Skin of body (tissue), 2 donors: Measurements from ENCODE around the gene AKT1S1. TPM values are rescaled to one million over a fixed set of nuclear protein-coding genes. Genes with fewer than 3 reads are reported as not detected.

Experiments used
- DNase-seq: peaks from one replicate; lab custom pipeline; 2025; lab: John Stamatoyannopoulos, UW
- total RNA-seq: library from RNA; depleted of rRNA; stranded (reverse); fragments of >200 nt; gene quantifications from one replicate; pipeline ENCODE4 v1.2.3, GENCODE V29; 2014

Gene AKT1S1
- total RNA-seq, 1 donor from 2014 or later: 4.3 TPM

DNA sequence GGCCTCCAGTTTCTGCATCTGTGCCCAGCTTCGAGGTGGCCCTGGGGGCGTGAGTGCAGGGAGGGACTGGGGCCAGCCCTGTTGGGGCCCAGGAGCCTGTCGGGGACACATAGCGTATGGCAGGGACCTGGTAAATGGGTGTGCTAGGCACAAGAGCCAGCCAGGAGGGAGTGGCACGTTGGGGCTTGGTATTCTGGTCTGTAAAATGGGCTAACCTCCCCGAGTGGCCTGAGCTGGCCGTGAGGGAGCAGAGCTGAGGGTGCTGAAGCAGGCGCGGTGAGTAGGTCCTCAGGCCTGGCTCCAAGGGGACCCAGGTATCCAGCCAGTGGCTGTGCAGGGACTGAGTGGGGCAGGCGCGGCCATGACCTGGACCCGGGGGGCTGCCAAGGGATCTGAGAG, 21.9 kb downstream of the AKT1S1 start:
- DNase-seq: no peak

DNA sequence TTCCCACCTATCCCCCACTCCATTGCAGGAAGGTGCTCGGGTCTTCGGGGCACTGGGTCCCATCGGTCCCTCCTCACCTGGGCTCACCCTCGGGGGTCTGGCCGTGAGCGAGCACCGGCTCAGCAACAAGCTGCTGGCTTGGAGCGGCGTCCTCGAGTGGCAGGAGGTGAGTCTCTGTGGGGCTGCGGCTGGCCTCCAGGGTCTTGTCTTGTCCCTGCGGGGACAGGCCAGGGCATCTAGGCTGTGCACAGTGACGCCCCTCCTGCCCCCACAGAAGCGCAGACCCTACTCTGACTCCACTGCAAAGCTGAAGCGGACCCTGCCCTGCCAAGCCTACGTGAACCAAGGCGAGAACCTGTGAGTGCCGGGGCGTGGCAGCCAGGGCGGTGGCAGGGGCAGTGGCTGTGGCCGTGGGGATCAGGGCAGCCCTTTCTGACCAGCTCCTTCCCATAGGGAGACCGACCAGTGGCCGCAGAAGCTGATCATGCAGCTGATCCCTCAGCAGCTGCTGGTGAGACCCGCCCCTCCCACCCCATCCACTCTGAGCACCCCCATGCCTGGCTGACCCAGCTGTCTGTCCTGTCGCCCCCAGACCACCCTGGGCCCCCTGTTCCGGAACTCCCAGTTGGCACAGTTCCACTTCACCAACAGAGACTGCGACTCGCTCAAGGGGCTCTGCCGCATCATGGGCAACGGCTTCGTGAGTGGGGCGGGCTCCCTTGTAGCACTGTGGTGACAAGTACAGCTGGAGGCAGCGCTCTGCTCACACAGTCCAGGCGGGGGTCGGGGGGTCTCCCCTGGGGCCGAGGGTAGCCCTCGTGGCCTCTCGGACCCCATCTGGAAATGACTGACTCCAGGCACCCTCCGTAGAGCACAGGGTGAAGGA, 22.5 kb downstream of the AKT1S1 start:
- no peak for DNase-seq

DNA sequence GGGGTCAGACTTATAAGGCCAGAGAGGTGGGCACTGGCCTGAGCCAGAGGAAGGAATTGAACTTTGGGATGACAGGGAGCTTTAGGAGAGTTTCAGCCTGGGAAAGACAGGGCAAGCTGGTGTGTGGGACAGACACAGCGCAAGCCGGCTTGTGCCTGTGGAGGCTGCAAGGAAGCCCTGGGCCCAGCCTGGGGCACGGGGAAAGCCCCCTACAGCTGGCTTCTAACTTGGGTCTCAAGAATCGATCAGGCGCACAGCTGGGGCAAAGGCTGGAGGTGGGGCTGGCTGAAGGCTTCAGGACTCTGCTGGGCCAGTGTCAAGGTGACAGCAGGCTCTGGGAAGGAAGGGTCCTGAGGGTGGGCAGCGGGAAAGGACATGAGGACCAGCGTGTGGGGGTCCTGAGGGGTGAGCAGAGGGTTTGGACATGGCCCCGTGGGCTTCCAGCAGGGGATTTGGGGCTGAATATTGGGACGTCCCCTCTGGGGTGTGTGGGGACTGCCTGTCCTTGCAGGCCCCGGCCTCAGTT, 23.2 kb downstream of the AKT1S1 start:
- DNase-seq: no peak

DNA sequence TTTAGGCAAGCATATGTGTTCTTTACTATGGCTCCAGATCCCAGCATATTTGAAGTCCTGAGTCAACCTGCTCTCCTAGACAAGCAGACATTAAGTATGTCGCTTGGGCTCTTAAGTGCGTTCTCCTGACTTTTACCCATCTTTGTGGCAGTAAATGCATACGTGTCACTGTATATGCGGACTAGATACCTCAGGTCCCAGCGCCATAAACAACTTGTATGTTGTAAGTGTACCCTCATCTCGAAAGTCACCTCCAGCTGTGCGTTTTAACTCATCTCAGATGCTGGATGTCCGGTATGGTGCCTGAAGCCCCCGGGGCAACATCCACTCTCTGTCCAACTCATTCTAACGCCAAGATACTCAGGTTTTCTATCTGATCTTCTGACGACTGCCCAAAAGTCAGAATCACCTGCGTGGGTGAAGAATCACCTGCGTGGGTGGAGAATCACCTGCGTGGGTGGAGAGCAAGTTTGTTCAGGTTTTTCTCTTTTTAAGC, 24.5 kb downstream of the AKT1S1 start:
- DNase-seq: no peak

DNA sequence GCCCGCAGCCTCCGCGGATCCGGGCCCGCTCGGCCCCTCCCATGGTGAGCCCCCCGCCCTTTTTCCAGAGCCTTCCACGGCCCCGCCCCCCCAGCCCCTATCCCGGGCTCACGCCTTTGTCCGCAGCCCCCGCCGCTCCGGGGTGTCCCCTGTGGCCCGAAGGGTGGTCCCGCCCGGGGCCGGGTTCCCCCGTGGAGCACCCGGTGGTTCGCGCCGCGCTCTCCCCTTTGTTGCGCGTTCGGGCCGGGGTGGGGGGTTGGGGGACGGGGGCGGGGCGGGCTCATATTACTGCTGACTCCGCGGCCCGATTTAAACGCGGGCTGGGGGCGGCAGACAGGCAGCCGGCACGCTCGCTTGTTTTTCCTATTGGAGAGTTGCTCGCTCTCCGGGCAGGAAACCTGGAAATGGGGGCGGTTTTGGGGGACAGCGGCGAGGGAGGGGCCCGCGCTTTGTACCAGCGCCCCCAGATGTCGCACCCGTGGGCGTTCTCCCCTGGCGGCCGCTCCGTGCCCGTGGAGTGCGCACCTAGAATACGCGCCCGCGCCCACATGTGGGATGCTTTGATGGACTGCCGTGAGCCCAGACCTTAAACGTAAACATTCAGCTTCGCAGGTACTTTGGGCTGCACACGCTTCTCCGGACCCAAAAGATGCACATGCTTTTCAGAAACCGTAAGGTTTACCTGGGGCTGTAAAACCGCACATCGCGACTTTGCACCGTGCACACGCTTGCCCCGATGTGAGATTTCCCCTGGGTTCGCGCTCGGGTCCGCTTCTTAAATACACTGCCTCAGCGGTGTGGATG, 25.5 kb downstream of the AKT1S1 start:
- peak; percentile 36 for DNase-seq

DNA sequence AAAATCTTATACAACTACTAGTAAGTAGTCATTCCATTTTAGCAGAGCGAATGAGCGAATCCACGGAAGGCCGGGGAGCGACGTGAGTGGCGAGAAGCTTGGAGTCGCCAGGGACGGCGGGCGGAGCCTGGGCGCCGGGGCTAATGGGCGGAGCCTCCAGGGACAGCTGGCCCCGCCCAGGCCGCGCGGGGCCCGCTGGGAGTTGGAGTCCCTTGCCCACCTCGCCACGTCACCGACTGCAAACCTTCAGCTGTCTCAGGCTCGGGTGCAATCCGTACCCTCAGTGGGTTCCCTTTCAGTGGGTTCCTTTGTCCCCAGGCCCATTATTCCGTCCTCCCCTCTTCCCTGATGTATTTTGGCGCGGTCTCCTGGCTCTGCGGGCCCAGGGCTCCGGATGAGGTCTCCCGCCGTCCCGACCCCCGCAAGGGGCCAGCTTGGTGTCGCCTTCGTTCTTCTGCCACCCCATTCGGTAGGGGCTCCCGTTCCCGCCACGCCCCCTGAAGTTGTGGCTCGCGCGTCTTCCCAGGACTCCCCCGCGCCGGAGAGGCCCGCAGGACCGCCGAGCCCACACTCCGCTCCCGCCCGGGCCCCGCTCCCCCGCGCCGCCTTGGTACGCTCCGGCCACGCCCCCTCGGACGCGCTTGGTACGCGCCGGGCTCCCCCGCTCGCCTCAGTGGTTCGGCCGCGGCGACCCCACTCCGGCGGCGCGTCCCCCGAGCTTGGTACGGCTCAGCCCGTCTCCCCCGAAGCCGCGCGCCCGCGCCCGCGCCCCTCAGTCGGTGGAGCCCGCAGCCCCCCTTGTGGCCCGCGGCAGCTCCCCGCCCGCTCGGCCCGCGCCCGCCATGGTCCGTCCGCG, 26.4 kb downstream of the AKT1S1 start, which contains the start of gene PTOV1:
Gene PTOV1 (plus strand): TSS at position 673 of the 856 bp plus-strand sequence.
- DNase-seq: peak; percentile 84

DNA sequence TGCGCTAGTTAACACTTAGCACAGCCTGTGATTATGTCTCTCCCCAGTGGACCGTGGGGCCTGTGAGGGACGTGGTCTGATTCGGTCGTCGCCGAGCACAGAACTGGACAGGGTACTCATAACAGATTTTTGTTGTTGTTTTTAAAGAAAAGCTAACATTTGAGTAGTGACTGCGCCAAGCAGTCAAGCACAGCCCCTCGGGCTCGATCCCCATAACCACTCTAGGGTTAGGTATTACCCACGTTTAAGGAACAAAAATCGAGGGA, 27.0 kb downstream of the AKT1S1 start:
- DNase-seq: no peak

DNA sequence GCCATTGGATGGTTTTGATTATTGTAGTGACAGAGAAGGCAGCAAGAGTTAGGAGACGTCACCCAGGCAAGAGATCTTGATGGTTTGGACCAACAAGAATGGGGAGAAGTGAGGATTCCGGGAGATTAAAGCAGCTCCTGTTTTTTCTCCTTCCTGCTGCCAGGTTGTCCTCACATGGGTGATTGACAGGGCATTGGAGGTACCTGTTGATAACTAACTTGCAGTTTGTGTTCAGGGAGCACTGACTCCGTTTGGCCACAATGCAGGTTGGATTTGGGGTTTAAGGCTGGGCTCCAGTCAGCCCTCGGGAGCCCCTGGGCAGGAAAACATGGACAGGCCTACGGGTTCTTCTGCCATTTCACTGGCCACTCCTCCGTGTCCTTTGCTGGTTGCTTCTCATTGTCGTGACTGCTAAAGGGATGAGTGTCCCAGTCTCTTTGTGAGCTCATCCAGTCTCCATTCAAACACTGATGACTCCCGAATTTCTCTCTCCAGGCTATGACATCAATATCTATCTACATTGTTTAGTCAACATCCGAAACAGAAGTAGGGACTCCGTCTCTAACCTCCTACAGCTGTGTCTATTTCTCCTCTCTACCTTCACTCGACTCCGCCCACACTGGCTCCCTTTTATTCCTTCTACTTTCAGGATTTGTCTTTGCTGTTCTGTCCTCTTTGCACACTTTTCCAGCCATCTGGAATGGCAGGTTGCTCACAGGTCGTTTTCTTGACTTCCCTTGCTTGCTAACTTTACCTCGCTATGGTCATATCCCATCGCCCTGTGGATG, 27.5 kb downstream of the AKT1S1 start:
- DNase-seq: no peak

DNA sequence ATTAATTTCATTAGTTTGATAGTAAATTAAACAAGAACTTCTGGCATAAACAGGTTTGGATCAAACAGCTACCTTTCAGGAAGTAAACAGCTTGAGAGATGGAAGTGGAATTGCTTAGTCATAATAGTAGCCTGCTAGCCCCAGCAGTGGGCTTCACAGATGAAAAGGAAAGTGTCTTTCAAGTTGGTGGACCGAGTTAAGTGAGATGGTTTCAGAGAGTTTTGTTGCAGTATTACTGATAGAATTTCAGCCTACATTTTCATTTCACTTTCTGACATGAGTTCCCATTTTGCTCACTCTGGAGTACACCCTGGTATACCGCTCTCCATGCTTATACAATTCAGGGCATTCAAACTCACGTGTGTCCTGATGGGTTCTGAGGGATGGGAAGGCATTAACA, 28.2 kb downstream of the AKT1S1 start:
- DNase-seq: no peak

DNA sequence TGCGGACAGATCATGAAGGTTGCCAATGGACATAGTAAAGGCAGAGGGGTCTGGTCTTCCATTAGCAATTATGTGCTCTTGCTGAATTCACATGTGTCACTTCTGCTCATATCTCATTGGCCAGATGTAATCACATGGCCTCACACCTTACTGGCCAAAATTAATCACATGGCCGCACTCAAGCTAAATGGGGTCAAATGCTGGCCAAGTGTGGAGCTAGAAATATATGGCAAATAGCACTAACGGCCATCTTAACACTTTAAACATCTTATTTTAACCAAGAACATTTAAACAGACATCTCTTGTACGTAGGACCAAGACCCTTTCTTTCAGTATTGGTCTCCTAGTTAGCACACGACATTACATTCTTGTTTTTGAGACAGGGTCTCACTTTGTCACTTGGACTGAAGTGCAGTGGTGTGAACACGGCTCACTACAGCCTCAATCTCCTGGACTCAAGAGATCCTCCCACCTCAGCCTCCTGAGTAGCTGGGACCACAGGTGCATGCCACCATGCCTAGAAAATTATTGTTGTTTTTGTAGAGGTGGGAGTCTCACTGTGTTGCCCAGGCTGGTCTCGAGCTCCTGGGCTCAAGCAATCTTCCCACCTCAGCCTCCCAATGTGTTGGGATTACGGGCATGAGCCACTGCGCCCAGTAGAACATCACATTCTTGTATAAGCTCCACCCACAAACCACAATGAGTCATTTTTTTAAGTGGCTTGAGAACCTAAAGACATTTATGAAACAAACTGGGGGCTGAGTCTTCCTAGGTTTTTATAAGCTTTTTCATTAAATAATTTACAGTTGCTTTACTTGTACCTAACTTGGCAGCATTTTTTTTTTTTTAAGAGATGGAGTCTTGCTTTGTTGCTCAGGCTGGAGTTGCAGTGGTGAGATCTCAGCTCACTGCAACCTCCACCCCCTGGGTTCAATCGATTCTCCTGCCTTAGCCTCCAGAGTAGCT, 29.1 kb downstream of the AKT1S1 start:
- DNase-seq: no peak

DNA sequence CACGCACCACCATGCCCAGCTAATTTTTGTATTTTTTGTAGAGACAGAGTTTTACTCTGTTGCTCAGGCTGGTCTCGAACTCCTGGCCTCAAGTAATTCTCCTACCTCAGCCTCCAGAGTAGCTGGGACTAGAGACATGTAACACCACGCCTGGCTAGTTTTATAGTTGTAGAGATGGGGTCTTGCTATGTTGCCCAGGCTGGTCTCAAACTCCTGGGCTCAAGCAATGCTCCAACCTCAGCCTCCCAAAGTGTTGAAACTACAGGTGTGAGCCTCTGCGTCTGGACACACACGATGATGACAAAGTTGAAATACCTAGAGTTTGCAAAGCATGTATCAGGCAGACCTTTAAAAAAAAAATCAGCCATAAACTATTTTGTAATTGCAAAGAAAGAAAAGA, 30.7 kb downstream of the AKT1S1 start:
- no peak for DNase-seq

DNA sequence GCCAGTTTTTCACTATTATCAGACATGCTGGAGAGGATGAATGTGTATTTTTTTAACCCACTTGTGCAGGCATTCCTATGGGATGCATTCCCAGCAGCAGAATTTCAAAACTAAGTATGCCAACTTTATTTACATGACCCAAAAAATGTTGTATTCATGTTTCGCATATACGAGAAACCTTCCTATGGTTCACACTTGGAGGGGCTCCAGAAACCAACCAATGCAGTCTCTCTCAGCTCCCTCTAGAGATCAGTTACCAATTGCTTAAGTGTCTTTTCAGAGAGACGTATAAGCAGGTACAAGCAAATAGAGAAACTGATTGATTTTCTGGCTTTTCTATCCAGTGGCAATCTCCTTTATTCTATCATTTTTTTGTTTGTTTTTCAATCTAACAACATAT, 31.7 kb downstream of the AKT1S1 start:
- DNase-seq: no peak

DNA sequence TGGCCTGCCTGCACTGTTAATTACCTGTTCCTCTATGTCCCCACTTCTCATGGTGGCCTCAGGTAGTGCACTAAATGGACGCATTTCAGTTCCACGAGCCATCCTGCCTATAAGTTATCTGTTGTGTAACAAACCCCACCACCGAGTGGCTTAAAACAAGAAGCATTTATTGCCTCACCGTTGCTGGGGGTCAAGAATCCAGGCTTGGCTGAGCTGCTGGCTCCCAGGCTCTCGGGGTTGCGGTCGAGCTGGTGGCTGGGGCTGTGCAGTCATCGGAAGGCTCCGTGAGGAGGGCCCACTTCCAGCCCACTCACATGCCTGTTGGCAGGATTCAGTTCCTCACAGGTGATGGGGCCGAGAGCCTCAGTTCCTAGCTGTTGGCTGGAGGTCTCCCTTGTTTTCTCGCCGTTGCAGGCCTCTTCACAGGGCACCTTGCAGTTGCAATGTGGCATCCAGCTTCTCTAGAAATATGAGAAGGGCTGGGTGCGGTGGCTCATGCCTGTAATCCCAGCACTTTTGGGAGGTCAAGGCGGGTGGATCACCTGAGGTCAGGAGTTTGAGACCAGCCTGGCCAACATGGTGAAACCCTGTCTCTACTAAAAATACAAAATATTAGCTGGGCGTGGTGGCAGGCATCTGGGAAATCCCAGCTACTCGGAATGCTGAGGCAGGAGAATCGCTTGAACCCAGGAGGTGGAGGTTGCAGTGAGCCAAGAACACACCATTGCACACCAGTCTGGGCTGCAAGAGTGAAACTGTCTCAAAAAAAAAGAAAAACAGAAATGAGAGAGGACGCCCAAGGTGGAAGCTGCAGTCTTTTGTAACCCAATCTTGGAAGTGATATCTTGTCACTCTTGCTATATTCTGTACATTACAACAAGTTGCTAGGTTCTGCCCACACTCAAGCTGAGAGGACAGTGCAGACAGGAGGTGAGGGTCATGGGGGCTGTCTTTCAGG, 32.7 kb downstream of the AKT1S1 start:
- DNase-seq: no peak

DNA sequence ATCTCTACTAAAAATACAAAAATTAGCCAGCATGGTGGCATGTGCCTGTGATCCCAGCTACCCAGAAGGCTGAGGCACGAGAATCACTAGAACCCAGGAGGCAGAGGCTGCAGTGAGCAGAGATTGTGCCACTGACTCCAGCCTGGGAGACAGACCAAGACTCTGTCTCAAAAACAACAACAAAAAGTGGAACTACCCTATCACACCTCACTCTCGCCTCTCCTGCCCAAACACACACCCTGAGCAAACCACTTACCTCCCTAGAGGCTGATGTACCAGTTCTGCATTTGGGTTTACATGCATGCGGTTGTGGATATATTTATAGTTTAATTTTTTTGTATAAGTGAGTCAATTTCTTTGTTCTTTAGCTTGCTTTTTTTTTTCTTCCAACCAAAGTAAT, 33.9 kb downstream of the AKT1S1 start:
- no peak for DNase-seq

DNA sequence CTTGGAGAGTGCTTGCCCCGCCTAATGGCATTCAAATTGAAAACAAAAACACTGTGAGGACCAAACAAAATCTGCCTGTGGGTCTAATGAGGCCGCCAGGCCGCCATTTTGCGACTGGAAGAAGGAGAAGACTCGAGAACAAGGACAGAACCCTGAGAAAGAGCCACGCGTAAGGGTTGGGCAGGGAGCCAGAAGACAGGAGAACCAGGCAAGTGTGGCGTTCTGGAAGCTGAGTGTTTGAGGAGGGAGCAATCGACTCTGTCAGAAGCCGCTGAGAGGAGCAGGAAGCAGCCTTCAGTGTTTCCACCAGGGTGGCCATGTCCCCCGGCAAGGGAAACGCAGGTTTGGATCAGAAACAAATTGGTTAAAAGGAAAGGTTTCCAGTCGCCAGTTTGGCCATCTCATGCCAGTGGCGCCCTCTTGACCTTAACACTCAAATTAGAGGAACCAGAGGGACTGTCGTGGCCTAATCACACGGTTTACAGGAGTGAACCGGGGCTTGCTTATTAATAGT, 36.4 kb downstream of the AKT1S1 start:
- no peak for DNase-seq

DNA sequence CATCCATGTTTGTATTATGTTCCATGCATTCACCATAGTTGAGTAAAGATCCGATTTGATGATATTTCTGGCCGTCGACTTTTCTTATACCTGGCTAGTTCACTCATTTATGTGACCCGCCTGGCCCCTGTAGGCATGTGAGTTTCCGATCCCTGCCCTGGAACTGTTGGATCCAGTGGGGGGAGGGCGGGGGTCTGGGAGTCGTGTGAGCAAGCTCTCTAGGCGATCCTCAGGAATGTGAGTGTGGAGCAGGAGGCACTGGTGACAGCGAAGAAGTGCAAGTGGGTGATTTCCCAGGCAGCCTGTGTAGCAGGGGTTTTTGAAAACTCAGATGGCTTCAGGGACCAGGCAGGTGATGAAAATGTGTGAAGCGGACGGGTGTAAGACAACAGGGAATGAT, 36.8 kb downstream of the AKT1S1 start:
- no peak for DNase-seq

DNA sequence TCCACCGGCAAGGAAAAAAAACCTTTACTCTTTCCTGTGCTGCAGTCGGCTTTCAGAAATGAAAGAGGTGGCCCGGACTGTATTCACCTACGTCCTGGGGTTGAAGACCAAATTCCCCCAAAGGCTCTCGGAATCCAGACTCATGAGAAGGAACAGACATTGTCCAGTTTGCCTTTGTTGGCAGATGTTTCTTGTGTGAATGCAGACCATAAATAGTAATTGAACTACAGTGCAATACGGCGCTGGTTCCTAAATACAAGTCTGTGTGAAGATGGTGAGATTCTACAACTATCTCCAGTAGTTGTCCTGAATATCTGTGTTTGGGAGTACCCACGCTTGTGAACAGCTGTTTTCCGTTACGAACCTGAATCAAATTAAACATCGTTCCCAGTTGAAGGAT, 37.4 kb downstream of the AKT1S1 start:
- no peak for DNase-seq
